H1 (cell line): Measurements from ENCODE around the gene TNFSF12. TPM values are rescaled to one million over a fixed set of nuclear protein-coding genes. Genes with fewer than 3 reads are reported as not detected.

Experiments used
- HDAC2 ChIP-seq, 2 experiments: fragments of 300-600 bp in 1 of 2; sonication (generic) in 1 of 2; IDR thresholded peaks; 2 replicates each; pipeline ENCODE4 v1.6.1; 2011 to 2012; ENCODE audit warnings: low read depth in 2 of 2, low read length in 2 of 2, mild to moderate bottlenecking in 2 of 2, moderate library complexity in 2 of 2, borderline replicate concordance in 1 of 2, inconsistent platforms in 1 of 2
- SAP30 ChIP-seq: fragments of 300-600 bp; sonication (generic); IDR thresholded peaks from 2 replicates; pipeline ENCODE4 v1.7.1; 2012; ENCODE audit warnings: low read length, moderate library complexity, mild to moderate bottlenecking, inconsistent platforms; ENCODE audit not compliant: insufficient read depth, insufficient replicate concordance
- polyA plus RNA-seq, 7 experiments: library from polyadenylated mRNA; depleted of rRNA in 3 of 7; stranded (reverse) in 5 of 7; unstranded in 2 of 7; fragments of >200 nt in 5 of 7; fragments of 200-250 nt in 2 of 7; gene quantifications; 1 replicate in 5 of 7; 2 replicates in 1 of 7; 4 replicates in 1 of 7; pipeline versions ENCODE4 v1.2.1 to v1.2.3, GENCODE V29; 2011 to 2013; ENCODE audit warnings: missing spikeins in 2 of 7, mixed read lengths in 2 of 7
- total RNA-seq: library from RNA; stranded (reverse); fragmentation: NEBNext Ultra II Directional; extraction: Animal tissue kit (Norgen Biotek cat#: 25700); gene quantifications from 2 replicates; pipeline ENCODE4 v1.2.1, GENCODE V29; 2021
- TF ChIP-seq, protein P1 (sequence below): IDR thresholded peaks from 2 replicates; pipeline ENCODE4 v1.6.1; 2011; ENCODE audit warnings: low read depth, mild to moderate bottlenecking, low read length; ENCODE audit not compliant: insufficient read depth

TNFSF12 gene
- total and polyA plus RNA-seq, 2 of the 8 experiments (the other 6 are each of a cell fraction or from before 2014, with no cell fraction given), result 7.2 to 9.6 TPM

DNA sequence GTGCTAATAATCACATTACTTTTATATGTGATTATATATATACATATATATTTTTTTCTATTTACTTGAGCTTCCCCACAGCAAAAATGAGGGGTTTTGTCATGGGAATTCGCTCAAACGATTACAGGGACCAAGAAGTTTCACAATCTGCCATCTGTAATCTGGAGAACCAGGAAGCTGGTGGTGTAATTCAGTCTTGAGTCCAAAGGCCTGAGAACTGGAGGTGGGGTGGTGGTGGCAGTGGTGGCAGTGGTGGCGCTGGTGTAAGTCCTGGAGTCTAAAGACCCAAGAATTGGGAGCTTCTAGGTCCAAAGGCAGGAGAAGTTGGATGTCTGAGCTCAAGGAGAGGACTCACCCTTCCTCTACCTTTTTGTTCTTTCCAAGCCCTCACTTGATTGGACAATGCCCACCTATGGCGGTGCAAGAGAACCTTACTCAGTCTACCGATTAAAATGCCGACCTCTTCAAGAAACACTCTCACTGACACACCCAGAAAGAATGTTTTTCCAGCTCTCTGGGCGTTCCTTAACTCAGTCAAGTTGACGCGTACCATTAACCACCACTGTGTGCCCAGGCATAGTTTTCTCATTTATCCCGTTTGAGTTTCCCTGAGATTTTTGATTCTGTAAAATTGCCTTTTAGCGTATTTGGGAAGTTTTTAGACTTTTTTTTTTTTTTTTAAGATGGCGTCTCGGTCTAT, 32.8 kb upstream of the TNFSF12 start (continued):
- TF ChIP-seq HDAC2 (IDR thresholded peaks at IDR 0.05; ENCODE audit: borderline replicate concordance in 1 of 2, low read depth in 2 of 2, low read length in 2 of 2) (no peak), SAP30 (no peak)
- TF ChIP-seq, protein P1, sequence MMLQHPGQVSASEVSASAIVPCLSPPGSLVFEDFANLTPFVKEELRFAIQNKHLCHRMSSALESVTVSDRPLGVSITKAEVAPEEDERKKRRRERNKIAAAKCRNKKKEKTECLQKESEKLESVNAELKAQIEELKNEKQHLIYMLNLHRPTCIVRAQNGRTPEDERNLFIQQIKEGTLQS, result no peak
